ENCODE measurements around the gene VAMP1.

The VAMP1 gene

DNA sequence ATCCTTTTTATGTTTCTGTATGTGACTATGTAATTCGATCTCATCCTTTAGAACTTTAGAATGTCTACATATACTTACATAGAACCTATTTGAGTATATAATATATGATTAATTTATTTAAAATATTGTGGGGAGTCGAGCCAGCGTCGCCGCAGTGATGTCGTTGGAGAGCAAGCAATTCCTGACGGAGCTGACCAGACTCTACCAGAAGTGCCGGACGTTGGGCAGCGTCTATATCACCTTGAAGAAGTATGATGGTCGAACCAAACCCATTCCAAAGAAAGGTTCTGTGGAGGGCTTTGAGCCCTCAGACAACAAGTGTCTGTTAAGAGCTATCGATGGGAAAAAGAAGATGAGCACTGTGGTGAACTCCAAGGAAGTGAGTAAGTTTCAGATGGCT, 32.1 kb downstream of the VAMP1 start:
- Histone ChIP-seq H3F3A (ENCODE audit: insufficient read depth, low read length) (0 out of 2 replicates have a peak, but pooled peaks cover 4% of the 10 kb centered on the region), H3K79me2 (ENCODE audit: insufficient read depth, low read length) (no peaks in the 10 kb centered on the region), H4K20me1 (ENCODE audit: insufficient read depth, low read length) (no peaks in the 10 kb centered on the region), H3K9ac (ENCODE audit: low read length) (no peak overlapping the region), H2AFZ (ENCODE audit: low read length) (no peak overlapping the region), H3K9me2 (ENCODE audit: low read depth, low read length) (no peaks in the 10 kb centered on the region), H3K4me1 (ENCODE audit: insufficient read depth, low read length, severe bottlenecking) (peaks cover 45% of the 10 kb centered on the region), H3K4me3 (ENCODE audit: low read depth, low read length, poor library complexity, severe bottlenecking) (no peak overlapping the region), H3K9me3 (ENCODE audit: low read length) (no peaks in the 10 kb centered on the region), H3K27me3 (ENCODE audit: insufficient read depth, low read length) (no peaks in the 10 kb centered on the region), H3K36me3 (ENCODE audit: insufficient read depth, low read length) (no peaks in the 10 kb centered on the region), H3K27ac (ENCODE audit: low read depth, low read length, poor library complexity, severe bottlenecking) (peak overlapping the region; percentile 19), H3K4me2 (ENCODE audit: low read length) (no peak overlapping the region)
- TF ChIP-seq CTCF (IDR thresholded peaks at IDR 0.05; ENCODE audit: low read length) = no peak
- no peak for TF ChIP-seq EZH2 (IDR thresholded peaks at IDR 0.05; ENCODE audit: borderline replicate concordance, low read length)

DNA sequence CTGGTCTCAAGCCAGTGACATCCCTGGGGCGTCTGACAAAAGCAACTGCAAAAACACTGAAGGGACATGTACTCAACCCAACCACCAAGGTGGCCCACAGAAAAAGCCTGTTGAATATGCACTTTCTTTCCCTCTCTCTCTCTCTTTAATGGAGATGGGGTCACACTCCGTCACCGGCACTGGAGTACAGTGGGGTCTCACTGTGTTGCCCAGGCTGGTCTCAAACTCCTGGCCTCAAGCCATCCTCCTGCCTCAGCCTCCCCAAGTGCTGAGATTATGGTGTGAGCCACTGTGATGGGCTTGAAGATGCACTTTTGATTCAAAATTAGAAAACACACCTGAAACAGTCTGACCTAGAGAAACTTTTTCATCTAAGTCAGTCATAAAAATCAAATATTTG, 32.9 kb downstream of the VAMP1 start:
- H3F3A ChIP-seq (ENCODE audit: insufficient read depth, low read length) = 0 out of 2 replicates have a peak, but pooled peaks cover 4% of the 10 kb centered on the region
- H3K4me2 ChIP-seq (ENCODE audit: low read length) = no peak overlapping the region
- H3K27me3 ChIP-seq (ENCODE audit: insufficient read depth, low read length) = no peaks in the 10 kb centered on the region
- no peak overlapping the region for H2AFZ ChIP-seq (ENCODE audit: low read length)
- no peaks in the 10 kb centered on the region for H4K20me1 ChIP-seq (ENCODE audit: insufficient read depth, low read length)
- no peak overlapping the region for H3K4me3 ChIP-seq (ENCODE audit: low read depth, low read length, poor library complexity, severe bottlenecking)
- H3K36me3 ChIP-seq (ENCODE audit: insufficient read depth, low read length) = no peaks in the 10 kb centered on the region
- TF ChIP-seq CTCF (IDR thresholded peaks at IDR 0.05; ENCODE audit: low read length) (no peak), EZH2 (IDR thresholded peaks at IDR 0.05; ENCODE audit: borderline replicate concordance, low read length) (no peak)
- H3K27ac ChIP-seq (ENCODE audit: low read depth, low read length, poor library complexity, severe bottlenecking) = peak overlapping the region; percentile 50
- H3K9me3 ChIP-seq (ENCODE audit: low read length) = no peaks in the 10 kb centered on the region
- peaks cover 45% of the 10 kb centered on the region for H3K4me1 ChIP-seq (ENCODE audit: insufficient read depth, low read length, severe bottlenecking)
- no peaks in the 10 kb centered on the region for H3K9me2 ChIP-seq (ENCODE audit: low read depth, low read length)
- no peak overlapping the region for H3K9ac ChIP-seq (ENCODE audit: low read length)
- no peaks in the 10 kb centered on the region for H3K79me2 ChIP-seq (ENCODE audit: insufficient read depth, low read length)

- H3K27ac ChIP-seq (ENCODE audit: low read depth, low read length, poor library complexity, severe bottlenecking) = peak overlapping the region; percentile 31
- no peaks in the 10 kb centered on the region for H3K9me2 ChIP-seq (ENCODE audit: low read depth, low read length)
- H3K79me2 ChIP-seq (ENCODE audit: insufficient read depth, low read length) = no peaks in the 10 kb centered on the region
- 0 out of 2 replicates have a peak, but pooled peaks cover 4% of the 10 kb centered on the region for H3F3A ChIP-seq (ENCODE audit: insufficient read depth, low read length)
- TF ChIP-seq CTCF (IDR thresholded peaks at IDR 0.05; ENCODE audit: low read length) = no peak
- TF ChIP-seq EZH2 (IDR thresholded peaks at IDR 0.05; ENCODE audit: borderline replicate concordance, low read length) = no peak
- H3K4me2 ChIP-seq (ENCODE audit: low read length) = no peak overlapping the region
- H3K4me1 ChIP-seq (ENCODE audit: insufficient read depth, low read length, severe bottlenecking) = peaks cover 45% of the 10 kb centered on the region
- no peaks in the 10 kb centered on the region for H3K36me3 ChIP-seq (ENCODE audit: insufficient read depth, low read length)
- no peaks in the 10 kb centered on the region for H4K20me1 ChIP-seq (ENCODE audit: insufficient read depth, low read length)
- no peaks in the 10 kb centered on the region for H3K27me3 ChIP-seq (ENCODE audit: insufficient read depth, low read length)
- H3K4me3 ChIP-seq (ENCODE audit: low read depth, low read length, poor library complexity, severe bottlenecking) = no peak overlapping the region
- H2AFZ ChIP-seq (ENCODE audit: low read length) = no peak overlapping the region
- no peaks in the 10 kb centered on the region for H3K9me3 ChIP-seq (ENCODE audit: low read length)
- H3K9ac ChIP-seq (ENCODE audit: low read length) = no peak overlapping the region
Observed at GRCh38 chr12:6435961-6436715, 34.3 kb downstream of the VAMP1 start.
